ENCODE data around the gene ACACA.

ACACA gene

DNA sequence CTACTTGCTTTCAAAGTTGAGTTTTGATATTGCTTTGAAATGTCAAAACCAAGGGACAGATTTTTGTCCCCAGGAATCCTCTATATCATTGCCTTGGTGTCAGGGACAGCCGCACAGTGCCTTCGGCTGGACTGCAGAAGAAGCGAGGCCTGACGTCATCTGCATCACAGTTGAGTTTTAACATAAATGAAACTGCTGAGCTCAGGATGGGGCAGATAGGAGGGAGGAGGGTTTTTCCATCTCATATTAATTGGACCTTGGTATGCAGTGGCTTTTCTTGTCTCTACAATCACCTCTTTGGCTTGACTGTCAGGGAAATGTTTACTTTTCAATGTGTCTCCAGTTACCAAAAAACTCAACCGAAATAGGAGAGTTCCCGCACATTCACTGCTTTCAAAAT lies 346.5 kb downstream of the ACACA start:
- DNase-seq, result no peak

DNA sequence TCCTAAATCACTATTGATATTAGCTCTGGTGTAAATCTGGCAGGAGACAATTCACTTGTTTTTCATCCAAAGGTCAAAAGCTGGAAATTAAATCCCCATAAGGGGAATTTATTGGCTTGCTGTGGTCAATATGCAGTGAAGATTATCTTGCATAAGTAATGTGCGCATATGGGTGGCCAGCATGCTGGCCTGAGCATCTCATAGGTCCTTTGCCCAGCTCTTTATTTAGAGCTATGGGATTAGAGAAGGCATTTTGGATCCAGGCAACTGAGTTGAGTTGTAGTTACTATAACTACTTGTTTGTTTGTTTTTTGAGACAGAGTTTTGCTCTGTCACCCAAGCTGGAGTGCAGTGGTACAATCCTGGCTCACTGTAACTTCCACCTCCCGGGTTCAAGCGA lies 347.1 kb downstream of the ACACA start:
- no peak for DNase-seq

DNA sequence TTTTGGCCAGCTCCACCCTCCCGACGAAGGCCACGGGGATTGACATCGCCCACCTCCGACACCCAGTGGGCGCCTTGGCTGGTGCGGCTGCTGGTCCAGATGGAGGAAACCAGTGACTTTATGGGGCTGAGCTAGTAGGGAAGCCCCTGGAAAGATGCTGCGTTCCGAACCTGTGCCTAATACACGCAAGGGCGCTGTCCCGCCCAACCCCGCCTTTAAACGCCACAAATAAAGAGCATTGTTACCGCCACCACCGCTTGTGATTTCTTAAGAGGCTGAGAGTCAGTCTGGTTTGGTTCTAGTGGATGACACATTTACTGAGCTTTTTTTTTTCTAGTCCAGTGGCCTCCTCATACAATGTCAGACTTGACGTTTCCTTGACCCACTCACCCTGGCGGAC lies 350.0 kb downstream of the ACACA start:
- no peak for DNase-seq

DNA sequence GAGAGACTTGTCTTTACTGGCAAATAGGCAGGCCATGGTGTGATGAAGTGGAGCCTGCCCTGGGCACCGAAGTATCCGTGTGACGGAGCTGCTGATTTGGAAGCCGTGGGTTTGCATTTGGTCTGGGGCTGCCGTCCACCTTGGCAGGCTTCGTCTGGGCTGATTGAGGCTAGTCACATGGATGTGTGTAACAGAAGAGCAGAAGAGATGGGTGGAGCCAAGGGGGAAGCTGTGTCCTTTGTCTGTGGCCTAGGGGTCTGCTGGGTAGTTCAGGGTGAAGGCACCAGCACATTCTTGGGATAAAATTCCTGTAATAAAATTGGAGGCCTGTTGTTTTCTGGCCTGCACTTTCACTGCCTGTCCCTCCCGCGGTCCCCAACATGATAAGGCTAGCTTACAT lies 351.7 kb downstream of the ACACA start:
- DNase-seq, result no peak

DNA sequence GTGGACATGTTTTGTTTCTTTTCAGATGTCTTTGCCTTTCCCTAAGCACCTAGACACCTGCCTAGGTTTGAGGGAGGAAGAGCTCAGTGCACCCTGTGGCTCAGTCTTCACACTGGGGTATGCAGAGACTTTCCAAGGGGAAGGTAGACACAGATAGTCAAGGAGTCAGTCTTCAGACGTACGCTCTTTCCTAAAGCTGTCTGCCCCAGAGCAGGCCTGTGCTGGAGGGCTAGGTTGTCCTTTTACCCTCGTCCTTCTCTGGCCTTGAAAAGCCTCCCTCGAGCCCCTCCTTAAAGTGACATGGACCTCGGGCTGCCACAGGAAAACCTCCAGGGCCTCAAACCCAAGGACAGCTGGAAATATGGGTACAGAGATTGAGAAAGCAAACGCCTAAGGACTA lies 354.2 kb downstream of the ACACA start:
- no peak for DNase-seq

DNA sequence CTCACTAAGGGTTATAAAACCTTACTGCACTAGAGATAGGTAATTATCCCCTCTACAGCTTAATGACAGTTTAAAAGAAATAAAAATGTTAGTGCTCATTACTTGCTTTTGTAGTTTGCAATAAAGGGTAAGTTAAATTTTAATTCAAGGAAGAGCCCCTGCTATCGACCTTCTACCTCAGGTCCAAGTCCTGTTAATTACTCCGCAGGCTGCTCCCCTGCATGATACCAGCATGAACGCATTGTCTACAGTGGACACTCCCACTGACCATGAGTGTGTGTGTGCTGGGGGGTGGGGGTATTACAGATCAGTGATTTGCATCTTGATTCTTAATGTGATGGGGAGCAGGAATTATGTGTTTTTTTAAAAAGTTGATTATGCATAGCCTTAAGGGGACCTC lies 354.8 kb downstream of the ACACA start:
- no peak for DNase-seq

DNA sequence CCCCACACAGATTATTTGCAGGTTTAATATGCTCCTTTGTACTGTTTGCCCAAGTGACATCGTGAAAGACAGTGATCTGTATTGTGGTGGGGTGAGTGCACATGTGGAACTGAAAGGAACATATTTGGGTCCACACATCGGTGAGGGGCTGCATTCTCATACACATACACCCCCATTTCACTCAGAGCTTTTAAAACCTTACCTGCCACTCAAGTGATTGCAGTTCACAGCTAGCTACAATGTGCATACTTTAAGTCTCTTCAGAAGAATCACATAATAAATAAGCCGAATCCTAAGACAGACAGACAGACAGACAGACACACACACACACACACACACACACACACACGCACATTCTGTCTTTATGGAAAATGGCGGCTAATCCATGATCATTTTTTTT lies 355.3 kb downstream of the ACACA start:
- no peak for DNase-seq

DNA sequence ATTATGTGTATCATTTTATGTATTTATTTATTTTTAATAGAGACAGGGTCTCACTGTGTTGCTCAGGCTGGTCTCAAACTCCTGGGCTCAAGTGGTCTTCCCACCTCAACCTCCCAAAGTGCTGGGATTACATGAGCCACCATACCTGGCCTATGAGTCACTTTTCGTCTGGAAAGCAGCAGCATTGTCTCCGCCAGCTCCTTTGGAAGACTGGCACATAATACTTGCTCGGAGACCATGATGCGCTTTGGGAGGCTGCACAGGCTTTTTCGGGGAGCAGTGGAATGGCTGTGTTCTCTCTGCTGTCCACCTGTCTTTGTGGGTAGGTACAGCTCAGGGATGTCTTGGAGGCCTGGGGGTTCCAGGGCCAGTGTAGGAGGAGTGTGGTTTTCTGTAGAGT lies 355.7 kb downstream of the ACACA start:
- no peak for DNase-seq

DNA sequence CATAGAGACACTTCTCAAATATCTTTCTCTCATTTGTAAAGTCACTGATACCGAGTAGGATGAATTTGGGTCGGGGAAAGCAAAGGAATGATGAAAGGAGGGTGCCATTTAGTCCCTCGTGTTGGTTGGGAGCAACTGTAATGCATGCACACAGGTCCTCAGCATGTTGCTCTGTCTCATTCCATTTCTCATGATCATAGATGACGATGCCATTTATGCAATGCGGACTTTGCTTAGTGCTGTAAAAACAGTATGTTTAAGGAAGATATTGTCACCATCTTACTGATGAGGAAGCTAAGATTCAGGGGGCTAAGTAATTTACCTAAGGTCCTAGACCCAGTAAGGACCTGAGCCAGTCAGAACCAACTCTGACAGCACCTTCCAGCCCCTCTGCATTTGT lies 357.8 kb downstream of the ACACA start:
- DNase-seq, result no peak

DNA sequence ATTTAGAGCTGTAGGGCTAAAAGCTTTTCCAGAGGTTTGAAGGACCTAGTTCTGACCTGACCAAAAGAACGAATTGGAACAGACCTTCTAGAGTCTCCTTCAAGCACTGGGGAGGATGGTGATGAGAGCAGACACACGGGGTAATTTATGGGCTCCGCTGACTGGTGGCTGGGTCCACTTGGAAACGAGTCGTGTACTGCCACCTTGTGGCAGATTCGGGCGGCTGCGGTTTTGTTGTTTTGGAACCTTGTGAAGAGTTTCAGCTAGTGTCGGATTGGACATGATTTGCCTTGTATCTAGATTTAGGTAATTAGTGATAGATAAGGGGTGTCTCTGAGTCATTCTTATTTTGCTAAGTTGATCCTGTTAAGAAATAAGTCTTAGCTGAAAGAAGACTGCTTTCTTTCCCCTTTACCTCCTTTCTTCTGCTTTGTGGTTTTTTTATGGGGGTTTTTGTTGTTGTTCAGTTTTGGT lies 359.0 kb downstream of the ACACA start:
- peak; percentile 86 for DNase-seq

DNA sequence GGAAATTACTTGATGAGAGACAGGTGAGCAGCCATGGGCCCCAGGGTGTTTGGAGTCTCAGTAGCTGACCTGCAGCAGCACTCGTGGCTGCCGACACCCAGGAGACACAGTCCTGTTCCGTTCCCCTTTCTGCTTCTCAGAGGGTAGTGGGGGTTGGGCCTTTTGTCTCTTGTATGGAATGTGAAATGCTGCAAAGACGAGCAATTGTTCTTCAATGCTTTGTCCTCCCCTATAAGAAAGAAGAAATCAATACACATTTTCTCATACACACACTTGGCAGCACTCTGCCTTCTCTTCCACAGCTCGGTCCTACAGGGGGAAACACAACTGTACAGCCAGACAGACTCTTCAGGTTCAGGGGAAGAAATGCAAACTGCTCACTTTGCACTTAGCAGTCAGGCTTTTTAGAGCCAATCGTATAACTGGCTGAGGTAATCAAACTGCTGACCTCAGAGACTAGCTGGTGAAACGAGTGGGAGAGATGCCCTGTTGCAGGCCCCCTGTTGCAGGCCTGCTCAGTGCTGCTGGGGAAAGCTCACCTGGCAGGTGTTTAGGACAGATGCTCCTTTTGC lies 361.2 kb downstream of the ACACA start:
- DNase-seq, result no peak

DNA sequence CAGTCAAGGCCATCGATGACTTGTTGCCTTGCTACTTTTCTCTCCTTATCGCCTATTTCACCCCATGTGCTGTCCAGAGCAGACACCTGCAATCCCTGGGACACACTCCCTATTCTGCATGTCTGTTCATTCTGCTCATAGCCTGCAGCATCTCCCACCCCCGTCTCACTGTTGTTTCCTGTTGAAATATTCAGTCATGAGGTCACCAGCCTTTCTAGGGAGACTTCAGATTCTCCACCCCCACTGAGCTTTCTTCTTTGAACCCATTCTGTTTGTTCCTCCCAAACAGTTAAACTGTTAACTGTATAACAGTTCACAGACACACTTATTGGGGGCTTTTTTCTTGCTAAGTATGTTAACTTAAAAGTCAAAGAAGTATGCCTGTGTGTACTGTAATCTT lies 363.4 kb downstream of the ACACA start:
- no peak for DNase-seq

DNA sequence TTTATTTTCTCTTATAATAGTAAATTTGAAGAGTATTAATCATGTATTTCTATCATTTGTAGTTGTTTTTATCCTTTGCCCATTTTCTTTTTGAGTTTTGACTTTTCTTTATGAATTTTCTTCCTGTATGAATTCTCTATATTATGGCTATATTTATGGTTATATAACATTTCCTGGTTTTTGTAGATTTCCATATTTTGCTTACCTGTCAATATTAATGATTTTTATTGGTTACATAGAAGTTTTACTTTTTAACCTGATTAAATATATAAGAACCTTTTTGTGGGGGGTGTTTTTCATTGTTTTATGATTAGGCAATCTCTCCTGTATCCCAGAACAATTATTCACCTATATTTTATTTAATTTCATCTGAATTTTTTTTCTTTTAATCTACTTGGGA lies 364.7 kb downstream of the ACACA start:
- no peak for DNase-seq

DNA sequence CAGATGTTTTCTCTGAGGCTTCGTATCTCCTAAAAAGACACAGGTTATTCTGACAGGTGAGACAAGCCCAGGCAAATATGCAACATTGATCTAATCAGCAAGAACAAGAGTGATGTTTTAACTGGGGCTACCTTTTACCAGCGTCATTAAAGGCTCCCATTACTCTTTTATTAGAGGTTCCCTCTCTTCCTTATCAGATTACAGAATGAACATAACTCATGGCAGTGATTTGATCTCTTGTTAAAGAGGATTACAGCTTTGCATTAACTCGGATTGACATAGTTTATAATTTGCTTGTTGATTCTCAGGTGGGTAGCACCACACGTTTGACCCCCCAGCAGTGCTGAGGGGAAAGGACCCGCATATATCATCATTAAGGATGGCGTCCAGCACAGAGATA lies 367.4 kb downstream of the ACACA start:
- no peak for DNase-seq

DNA sequence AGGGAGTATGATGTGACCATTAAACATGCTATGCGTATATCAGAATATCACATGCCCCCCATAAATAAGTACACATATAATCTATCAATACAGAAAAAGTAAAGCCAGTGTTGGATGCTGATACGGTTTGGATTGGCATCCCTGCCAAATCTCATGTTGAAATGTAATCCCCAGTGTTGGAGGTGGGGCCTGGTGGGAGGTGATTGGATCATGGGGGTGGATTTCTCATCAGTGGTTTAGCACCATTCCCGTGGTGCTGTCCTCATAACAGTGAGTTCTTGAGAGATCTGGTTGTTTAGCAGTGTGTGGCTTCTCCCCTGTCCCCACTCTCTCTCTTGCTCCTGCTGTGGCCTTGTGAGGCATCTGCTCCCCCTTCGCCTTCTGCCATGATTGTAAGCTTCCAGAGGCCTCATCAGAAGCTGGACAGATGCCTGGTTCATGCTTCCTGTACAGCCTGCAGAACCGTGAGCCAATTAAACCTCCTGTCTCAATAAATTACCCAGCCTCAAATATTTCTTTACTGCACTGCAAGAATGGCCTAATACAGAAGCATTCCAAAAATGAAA lies 369.0 kb downstream of the ACACA start:
- DNase-seq, result no peak
